Keratinocyte (primary cell): ENCODE results near the gene MUC4. TPM values are rescaled to one million over a fixed set of nuclear protein-coding genes. Genes with fewer than 3 reads are reported as not detected.

Experiments
- DNase-seq: peaks from one replicate; pipeline ENCODE4 v3.0.0-alpha.2; 2011; ENCODE audit warnings: low read depth, missing footprints, low spot score
- FAIRE-seq: peaks from 2 replicates; lab custom pipeline; 2011; peaks lifted over from hg19 to GRCh38; lab: Jason Lieb, UNC
- H2AFZ ChIP-seq: 2 replicates; pipeline ENCODE4 v1.6.0; 2012; ENCODE audit warnings: low read length, control low read depth, inconsistent platforms; ENCODE audit not compliant: control insufficient read depth
- H3K27ac ChIP-seq: 2 replicates; pipeline ENCODE4 v1.5.1; 2011; ENCODE audit warnings: low read length; ENCODE audit not compliant: control insufficient read depth, insufficient read depth
- H3K27me3 ChIP-seq: 3 replicates; pipeline ENCODE4 v1.6.0; 2011; ENCODE audit warnings: low read length; ENCODE audit not compliant: control insufficient read depth, insufficient read depth; ENCODE audit errors: extremely low read depth
- H3K36me3 ChIP-seq, 2 experiments: 2 replicates in 1 of 2; 3 replicates in 1 of 2; pipeline ENCODE4 v1.5.1; 2011; ENCODE audit warnings: low read length in 2 of 2, mild to moderate bottlenecking in 1 of 2; ENCODE audit not compliant: control insufficient read depth in 2 of 2, insufficient read depth in 2 of 2; ENCODE audit errors: extremely low read depth in 1 of 2
- H3K4me1 ChIP-seq: 3 replicates; pipeline ENCODE4 v1.5.1; 2011; ENCODE audit warnings: low read length; ENCODE audit not compliant: control insufficient read depth, insufficient read depth; ENCODE audit errors: extremely low read depth
- H3K4me2 ChIP-seq: 3 replicates; pipeline ENCODE4 v1.6.0; 2011; ENCODE audit warnings: low read depth, low read length; ENCODE audit not compliant: control insufficient read depth, insufficient read depth; ENCODE audit errors: extremely low read depth
- H3K4me3 ChIP-seq, 3 experiments: fragments of 200-600 bp in 1 of 3; sonication (generic) in 1 of 3; 2 replicates in 2 of 3; 3 replicates in 1 of 3; pipeline ENCODE4 v1.5.1; 2011 to 2016; ENCODE audit warnings: low read length in 3 of 3, mild to moderate bottlenecking in 3 of 3, control low read depth in 2 of 3, inconsistent platforms in 1 of 3, low read depth in 1 of 3, mixed read lengths in 1 of 3, mixed run types in 1 of 3, moderate library complexity in 1 of 3; ENCODE audit not compliant: control insufficient read depth in 2 of 3, insufficient read depth in 2 of 3; ENCODE audit errors: extremely low read depth in 1 of 3
- H3K79me2 ChIP-seq: 2 replicates; pipeline ENCODE4 v1.6.0; 2012; ENCODE audit warnings: low read length; ENCODE audit not compliant: control insufficient read depth, insufficient read depth
- H3K9ac ChIP-seq: 3 replicates; pipeline ENCODE4 v1.6.0; 2011; ENCODE audit warnings: low read length; ENCODE audit not compliant: control insufficient read depth, insufficient read depth; ENCODE audit errors: extremely low read depth
- H3K9me1 ChIP-seq: 3 replicates; pipeline ENCODE4 v1.6.0; 2011; ENCODE audit warnings: low read length; ENCODE audit not compliant: control insufficient read depth, insufficient read depth; ENCODE audit errors: extremely low read depth
- H3K9me3 ChIP-seq: 2 replicates; pipeline ENCODE4 v1.5.1; 2012; ENCODE audit warnings: low read depth, low read length; ENCODE audit not compliant: control insufficient read depth
- H4K20me1 ChIP-seq: 3 replicates; pipeline ENCODE4 v1.6.0; 2011; ENCODE audit warnings: low read length; ENCODE audit not compliant: control insufficient read depth, insufficient read depth; ENCODE audit errors: extremely low read depth
- CTCF ChIP-seq, 3 experiments: IDR thresholded peaks in 1 of 3; conservative IDR thresholded peaks in 1 of 3; optimal IDR thresholded peaks in 1 of 3; 2 replicates in 2 of 3; 3 replicates in 1 of 3; pipeline versions ENCODE3 to v1.5.1; 2011; ENCODE audit warnings: low read length in 3 of 3, mild to moderate bottlenecking in 3 of 3, moderate library complexity in 2 of 3, control low read depth in 1 of 3, inconsistent platforms in 1 of 3; ENCODE audit not compliant: insufficient read depth in 2 of 3; ENCODE audit errors: extremely low read depth in 1 of 3
- EZH2 ChIP-seq: IDR thresholded peaks from one replicate; pipeline ENCODE4 v1.6.1; 2012; ENCODE audit warnings: inconsistent platforms, mild to moderate bottlenecking, low read length, moderate library complexity
- dilution Hi-C: fragments of 300-500 bp; cut with MboI; formaldehyde crosslinking; loops from one replicate; pipeline ENCODE4 v1.7.0; 2020; ENCODE audit warnings: low sequenced_read_pairs; ENCODE audit not compliant: extremely low pct_ligation_motif_present
- polyA plus RNA-seq, 5 experiments: library from polyadenylated mRNA; depleted of rRNA in 3 of 5; stranded (reverse) in 3 of 5; stranded (forward) in 1 of 5; unstranded in 1 of 5; fragments of >200 nt; gene quantifications; 1 replicate in 1 of 5; 2 replicates in 3 of 5; 3 replicates in 1 of 5; pipeline versions ENCODE4 v1.2.1 to v1.2.3, GENCODE V29; 2011 to 2012; ENCODE audit warnings: missing spikeins in 2 of 5, low read depth in 1 of 5, low replicate concordance in 1 of 5

The MUC4 gene
- polyA plus RNA-seq, 1 donor (not counting 4 experiments of a cell fraction or from before 2014, with no cell fraction given), result not detected

- FAIRE-seq (no peak), DNase-seq (no peak)
- Histone ChIP-seq H3K27me3 (peaks cover 7% of the 10 kb centered on the region), H3K79me2 (no peaks in the 10 kb centered on the region), H2AFZ (no peak overlapping the region), H3K27ac (no peak overlapping the region), H3K9me3 (no peaks in the 10 kb centered on the region), H3K9ac (no peak overlapping the region), H3K4me1 (no peaks in the 10 kb centered on the region), H3K4me3 (no peak overlapping the region), H3K4me2 (no peak overlapping the region), H3K36me3 (no peaks in the 10 kb centered on the region), H4K20me1 (no peaks in the 10 kb centered on the region), H3K9me1 (no peaks in the 10 kb centered on the region)
- dilution Hi-C loops, result no loop called here
- no peak for TF ChIP-seq CTCF (optimal IDR thresholded peaks at IDR 0.05 in 1 of 3, IDR thresholded peaks at IDR 0.05 in 1 of 3, conservative IDR thresholded peaks at IDR 0.05 in 1 of 3; ENCODE audit: extremely low read depth in 1 of 3, insufficient read depth in 2 of 3, low read length in 3 of 3)
- TF ChIP-seq EZH2, result no peak
Observed at GRCh38 chr3:195754141-195754540, 57.6 kb downstream of the MUC4 start.

- Histone ChIP-seq H3K9ac (no peak overlapping the region), H3K27ac (no peak overlapping the region), H3K4me1 (no peaks in the 10 kb centered on the region), H3K9me1 (no peaks in the 10 kb centered on the region), H3K4me3 (no peak overlapping the region), H2AFZ (no peak overlapping the region), H3K36me3 (no peaks in the 10 kb centered on the region), H3K27me3 (peaks cover 10% of the 10 kb centered on the region), H3K9me3 (no peaks in the 10 kb centered on the region), H4K20me1 (no peaks in the 10 kb centered on the region), H3K4me2 (no peak overlapping the region), H3K79me2 (no peaks in the 10 kb centered on the region)
- FAIRE-seq, result no peak
- TF ChIP-seq CTCF (optimal IDR thresholded peaks at IDR 0.05 in 1 of 3, IDR thresholded peaks at IDR 0.05 in 1 of 3, conservative IDR thresholded peaks at IDR 0.05 in 1 of 3; ENCODE audit: extremely low read depth in 1 of 3, insufficient read depth in 2 of 3, low read length in 3 of 3), result no peak
- no peak for TF ChIP-seq EZH2
- DNase-seq, result no peak
- dilution Hi-C loops, result no loop called here
Observed at GRCh38 chr3:195753581-195753980, 58.1 kb downstream of the MUC4 start.
